ENCODE data around the gene PIM3.

- no peak for TF ChIP-seq POLR2A (IDR thresholded peaks at IDR 0.05)
- no peak for TF ChIP-seq CTCF (IDR thresholded peaks at IDR 0.05)
Observed at GRCh38 chr22:49928185-49928495, 32.4 kb upstream of the PIM3 start.
